ENCODE data around the gene IL22RA2. TPM values are rescaled to one million over a fixed set of nuclear protein-coding genes. Genes with fewer than 3 reads are reported as not detected.

IL22RA2 gene
- total and polyA plus RNA-seq, 9 of the 15 experiments (the other 6 are each of a cell fraction or from before 2014, with no cell fraction given) = 0.03 TPM; not detected in 8

- TF ChIP-seq ZBTB8A (IDR thresholded peaks at IDR 0.05; ENCODE audit: partially characterized antibody) (no peak), NFYB (IDR thresholded peaks at IDR 0.05; ENCODE audit: extremely low read depth, insufficient read length) (no peak), CBX3 (IDR thresholded peaks at IDR 0.05; ENCODE audit: borderline replicate concordance in 1 of 2, low read length in 2 of 2) (no peak), PHF21A (IDR thresholded peaks at IDR 0.05; ENCODE audit: borderline replicate concordance, low read depth) (no peak), ZNF79 (CRISPR knock-in tag; IDR thresholded peaks at IDR 0.05; ENCODE audit: low read depth) (no peak), REST (IDR thresholded peaks at IDR 0.05; ENCODE audit: borderline replicate concordance) (no peak), REST (CRISPR knock-in tag; IDR thresholded peaks at IDR 0.05; ENCODE audit: low read depth) (no peak), MTA2 (IDR thresholded peaks at IDR 0.05; ENCODE audit: low read depth) (no peak), ZNF668 (CRISPR knock-in tag; IDR thresholded peaks at IDR 0.05) (no peak)
- CTCF ChIA-PET (ENCODE audit: low intra/inter-chr PET ratio) = no interaction called here
- intact Hi-C loops (cut with micrococcal nuclease) = no loop called here
- WGBS (ENCODE audit: insufficient coverage, low coverage, missing lambda C conversion rate) = 24% methylated on average over 5 of the region's 5 CpGs
- Histone ChIP-seq H3K27me3 (ENCODE audit: control insufficient read depth in 2 of 2, insufficient read depth in 2 of 2, low read length in 2 of 2) (no peaks in the 10 kb centered on the region), H3K4me2 (ENCODE audit: insufficient read depth, low read length) (no peak overlapping the region), H4K20me1 (replicated peaks; ENCODE audit: control insufficient read depth, insufficient read depth, low read length) (no peaks in the 10 kb centered on the region), H2AFZ (ENCODE audit: low read depth, low read length) (peak overlapping the region; percentile 15), H3K36me3 (ENCODE audit: control insufficient read depth, insufficient read depth, low read length) (no peaks in the 10 kb centered on the region), H3K79me2 (ENCODE audit: control insufficient read depth, insufficient read depth, low read length) (no peaks in the 10 kb centered on the region), H3K27ac (ENCODE audit: extremely low read depth, low read depth, low read length) (no peak overlapping the region), H3K9ac (ENCODE audit: insufficient read depth in 1 of 2, low read depth in 2 of 2, low read length in 2 of 2) (no peak overlapping the region), H3K9me1 (ENCODE audit: control insufficient read depth, insufficient read depth, low read length) (no peaks in the 10 kb centered on the region), H3K9me3 (replicated peaks; ENCODE audit: control insufficient read depth, insufficient read depth, low read depth, low read length) (no peaks in the 10 kb centered on the region), H3K4me3 (no peak overlapping the region), H3K4me1 (replicated peaks in 1 of 2; ENCODE audit: control insufficient read depth in 2 of 2, insufficient read depth in 2 of 2, low read length in 2 of 2) (no peaks in the 10 kb centered on the region)
- in situ Hi-C loops (cut with MboI) = no loop called here
- no peak for ATAC-seq
- POLR2A ChIA-PET = interaction anchor here (0.9 to 1.2 kb wide), 2 partner anchors 18 to 117 kb away, joined by 3 read pairs; no protein-coding TSS in a partner anchor
- no TSS peak for BruUV-seq (replicated peaks)
- no peak for FAIRE-seq
- DNase-seq (ENCODE audit: extremely low read depth in 1 of 4, low spot score in 3 of 4) = no peak
Observed at GRCh38 chr6:137190583-137191094, 17.2 kb upstream of the IL22RA2 start.

Measured in K562 (cell line).